ENCODE measurements around the gene USH2A. TPM values are rescaled to one million over a fixed set of nuclear protein-coding genes. Genes with fewer than 3 reads are reported as not detected.

Gene USH2A
- total RNA-seq, 2 donors from 2014 or later: 0.62 to 3.1 TPM

GRCh38 chr1:216181590-216181989 is 241.7 kb downstream of the USH2A start:
- Mint-ChIP-seq H3K27me3 (ENCODE audit: insufficient read depth) (no peaks in the 10 kb centered on the region), H3K4me3 (no peak overlapping the region), H3K4me1 (peaks cover 29% of the 10 kb centered on the region), H3K27ac (no peak overlapping the region), H3K36me3 (ENCODE audit: low read depth) (no peaks in the 10 kb centered on the region), H3K9me3 (no peaks in the 10 kb centered on the region)
- H3K9ac ChIP-seq (ENCODE audit: extremely low read depth, low read length, poor library complexity, severe bottlenecking): no peak overlapping the region
- H3K9me3 ChIP-seq (ENCODE audit: control insufficient read depth, low read length): no peaks in the 10 kb centered on the region
- no peaks in the 10 kb centered on the region for H3K4me1 ChIP-seq (ENCODE audit: control insufficient read depth, insufficient read depth, low read length)
- TF ChIP-seq CTCF (conservative IDR thresholded peaks at IDR 0.05): no peak
- no peaks in the 10 kb centered on the region for H3K36me3 ChIP-seq (ENCODE audit: control insufficient read depth, insufficient read depth, low read length)
- 83 to 95% methylated on average over 2 to 3 of the region's 3 CpGs for WGBS, 2 experiments (ENCODE audit: insufficient coverage in 1 of 2, insufficient read length in 1 of 2)
- no peak overlapping the region for H3K4me3 ChIP-seq (ENCODE audit: low read length)
- DNase-seq: no peak
- H3K27ac ChIP-seq (ENCODE audit: low read depth, low read length): no peak overlapping the region
- H3K27me3 ChIP-seq (ENCODE audit: control insufficient read depth, insufficient read depth, low read length, poor library complexity, severe bottlenecking): no peaks in the 10 kb centered on the region

GRCh38 chr1:216178281-216178680 is 245.0 kb downstream of the USH2A start:
- Histone ChIP-seq H3K9ac (ENCODE audit: extremely low read depth, low read length, poor library complexity, severe bottlenecking) (no peak overlapping the region), H3K4me3 (ENCODE audit: low read length) (no peak overlapping the region), H3K27ac (ENCODE audit: low read depth, low read length) (no peak overlapping the region), H3K27me3 (ENCODE audit: control insufficient read depth, insufficient read depth, low read length, poor library complexity, severe bottlenecking) (no peaks in the 10 kb centered on the region), H3K9me3 (ENCODE audit: control insufficient read depth, low read length) (no peaks in the 10 kb centered on the region), H3K36me3 (ENCODE audit: control insufficient read depth, insufficient read depth, low read length) (no peaks in the 10 kb centered on the region), H3K4me1 (ENCODE audit: control insufficient read depth, insufficient read depth, low read length) (no peaks in the 10 kb centered on the region)
- no peaks in the 10 kb centered on the region for H3K9me3 Mint-ChIP-seq
- H3K4me3 Mint-ChIP-seq: no peak overlapping the region
- no peak overlapping the region for H3K27ac Mint-ChIP-seq
- H3K27me3 Mint-ChIP-seq (ENCODE audit: insufficient read depth): no peaks in the 10 kb centered on the region
- no peak for DNase-seq
- no peaks in the 10 kb centered on the region for H3K36me3 Mint-ChIP-seq (ENCODE audit: low read depth)
- no peak for TF ChIP-seq CTCF (conservative IDR thresholded peaks at IDR 0.05)
- H3K4me1 Mint-ChIP-seq: peaks cover 13% of the 10 kb centered on the region

GRCh38 chr1:216176970-216177369 is 246.3 kb downstream of the USH2A start:
- peaks cover 7% of the 10 kb centered on the region for H3K4me1 Mint-ChIP-seq
- H3K4me1 ChIP-seq (ENCODE audit: control insufficient read depth, insufficient read depth, low read length): no peaks in the 10 kb centered on the region
- no peak overlapping the region for H3K27ac Mint-ChIP-seq
- H3K27me3 Mint-ChIP-seq (ENCODE audit: insufficient read depth): no peaks in the 10 kb centered on the region
- no peak overlapping the region for H3K4me3 Mint-ChIP-seq
- no peaks in the 10 kb centered on the region for H3K9me3 ChIP-seq (ENCODE audit: control insufficient read depth, low read length)
- DNase-seq: no peak
- H3K9me3 Mint-ChIP-seq: no peaks in the 10 kb centered on the region
- 83 to 100% methylated on average over 1 of the region's 1 CpG for WGBS, 2 experiments (ENCODE audit: insufficient coverage in 1 of 2, insufficient read length in 1 of 2)
- no peaks in the 10 kb centered on the region for H3K27me3 ChIP-seq (ENCODE audit: control insufficient read depth, insufficient read depth, low read length, poor library complexity, severe bottlenecking)
- H3K27ac ChIP-seq (ENCODE audit: low read depth, low read length): no peak overlapping the region
- no peak for TF ChIP-seq CTCF (conservative IDR thresholded peaks at IDR 0.05)
- H3K9ac ChIP-seq (ENCODE audit: extremely low read depth, low read length, poor library complexity, severe bottlenecking): no peak overlapping the region
- H3K36me3 ChIP-seq (ENCODE audit: control insufficient read depth, insufficient read depth, low read length): no peaks in the 10 kb centered on the region
- no peaks in the 10 kb centered on the region for H3K36me3 Mint-ChIP-seq (ENCODE audit: low read depth)
- no peak overlapping the region for H3K4me3 ChIP-seq (ENCODE audit: low read length)

All from endodermal cell (in vitro differentiated cells).